Cerebellar nuclear complex (tissue), 1 donor: Measurements from ENCODE around the gene KLHL26.
A peak's percentile ranks its signal among the peaks of the same experiment; 100 is the strongest.

Experiments used
- DNase-seq, 2 experiments: peaks; one replicate each; lab custom pipeline; 2025; lab: John Stamatoyannopoulos, UW

Gene KLHL26

DNA sequence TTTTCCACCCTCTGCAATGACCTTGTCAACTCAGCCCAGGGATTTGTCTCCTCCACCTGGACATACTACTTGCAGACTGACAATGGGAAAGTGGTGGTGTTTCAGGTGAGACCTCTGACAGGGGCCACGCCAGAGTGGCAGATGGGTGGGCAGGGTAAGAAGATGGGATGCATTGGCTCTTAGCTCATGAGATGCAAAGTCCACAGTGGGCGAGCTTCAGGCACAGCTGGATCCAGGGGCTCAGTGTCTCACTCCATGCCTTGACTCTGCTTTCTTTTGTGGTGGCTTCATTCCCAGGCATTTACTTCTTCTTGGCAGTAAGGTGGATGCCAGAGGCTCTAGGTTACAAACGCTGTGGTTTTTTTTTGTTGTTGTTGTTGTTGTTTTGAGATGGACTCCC is 20.8 kb upstream of the KLHL26 start:
- no peak for DNase-seq

- DNase-seq: no peak
Measured at GRCh38 chr19:18617562-18617961, 19.3 kb upstream of the KLHL26 start.

- DNase-seq: no peak
Measured at GRCh38 chr19:18618236-18618635, 18.6 kb upstream of the KLHL26 start.

- DNase-seq: no peak
Measured at GRCh38 chr19:18620311-18620710, 16.5 kb upstream of the KLHL26 start.

GRCh38 chr19:18620902-18621301 is 15.9 kb upstream of the KLHL26 start:
- no peak for DNase-seq

DNA sequence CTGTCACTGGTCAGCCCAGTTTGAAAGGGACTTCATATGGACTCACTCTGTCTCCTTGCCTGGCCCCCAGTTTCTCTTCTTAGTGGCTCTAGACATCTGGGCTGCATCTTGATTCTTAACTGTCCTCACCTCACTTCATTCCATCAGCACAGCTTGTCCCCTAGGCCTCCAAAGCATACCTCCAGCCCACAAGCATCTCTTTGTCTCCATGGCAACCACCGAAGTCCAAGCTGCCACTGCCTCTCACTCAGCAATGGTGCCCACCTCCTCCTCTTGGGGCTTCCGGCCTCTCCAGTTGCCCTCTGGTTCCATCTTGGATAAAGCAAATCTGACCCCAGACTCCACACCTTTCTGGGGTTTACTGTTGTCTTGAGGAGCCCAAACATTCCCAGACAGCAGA is 9.9 kb upstream of the KLHL26 start:
- no peak for DNase-seq

GRCh38 chr19:18629166-18630088 is 7.4 kb upstream of the KLHL26 start:
- no peak for DNase-seq

GRCh38 chr19:18633321-18633720 is 3.5 kb upstream of the KLHL26 start:
- DNase-seq: no peak

DNA sequence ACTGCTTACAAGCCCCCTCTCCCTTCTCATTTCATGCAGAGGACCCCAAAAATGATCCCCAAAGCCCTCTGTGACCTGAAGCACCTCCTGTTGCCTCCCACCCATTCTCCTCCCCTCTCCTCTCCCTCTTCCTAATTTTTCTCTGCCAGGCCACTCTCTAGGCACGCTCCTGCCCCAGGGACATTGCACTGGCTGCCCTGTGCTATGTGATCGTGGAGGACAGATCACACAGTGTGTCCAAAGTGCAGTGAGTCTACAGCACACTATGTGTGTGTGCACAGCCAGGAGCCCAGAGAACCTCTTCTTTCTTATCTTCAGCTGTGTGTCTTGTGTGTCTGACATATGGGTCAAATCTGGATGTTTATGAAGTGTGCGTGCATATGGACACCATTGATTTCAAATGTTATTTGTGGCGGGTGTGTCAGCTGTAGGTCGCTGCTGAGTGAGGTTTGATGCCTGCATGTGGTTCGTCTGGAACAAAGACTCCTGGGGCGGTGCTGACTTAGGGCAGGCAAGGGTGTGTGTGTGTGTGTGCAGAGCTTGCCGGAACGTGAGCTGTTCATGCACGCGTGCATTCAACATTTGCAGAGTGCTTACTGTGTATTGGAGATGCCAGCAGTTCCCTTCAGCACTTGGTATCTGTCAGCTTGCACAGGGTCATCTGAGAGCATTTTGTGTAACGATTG is 2.1 kb upstream of the KLHL26 start:
- DNase-seq: no peak

DNA sequence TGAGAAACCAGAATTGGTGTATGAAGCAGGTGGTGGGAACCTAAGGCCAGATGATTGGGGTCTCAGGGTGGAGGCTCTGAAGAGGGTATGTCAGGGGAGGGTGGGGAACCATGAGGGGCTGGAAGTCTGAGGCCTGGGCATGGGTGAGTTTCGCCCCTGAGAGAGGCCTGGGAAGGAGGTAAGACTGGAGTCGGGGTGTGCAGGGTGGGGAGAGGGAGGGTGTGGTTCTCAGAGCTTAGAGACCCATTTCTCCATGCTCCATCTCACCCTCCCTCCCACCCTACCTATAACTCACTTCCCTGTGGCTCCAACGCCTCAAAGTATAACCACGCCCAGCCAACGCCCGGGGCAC is 1.0 kb upstream of the KLHL26 start:
- DNase-seq: no peak

- peak; percentile 64 to 93 for DNase-seq
Measured at GRCh38 chr19:18636183-18636968, 452 bp upstream of the KLHL26 start.

GRCh38 chr19:18637673-18638630 is 1.1 kb downstream of the KLHL26 start:
- DNase-seq: no peak

DNA sequence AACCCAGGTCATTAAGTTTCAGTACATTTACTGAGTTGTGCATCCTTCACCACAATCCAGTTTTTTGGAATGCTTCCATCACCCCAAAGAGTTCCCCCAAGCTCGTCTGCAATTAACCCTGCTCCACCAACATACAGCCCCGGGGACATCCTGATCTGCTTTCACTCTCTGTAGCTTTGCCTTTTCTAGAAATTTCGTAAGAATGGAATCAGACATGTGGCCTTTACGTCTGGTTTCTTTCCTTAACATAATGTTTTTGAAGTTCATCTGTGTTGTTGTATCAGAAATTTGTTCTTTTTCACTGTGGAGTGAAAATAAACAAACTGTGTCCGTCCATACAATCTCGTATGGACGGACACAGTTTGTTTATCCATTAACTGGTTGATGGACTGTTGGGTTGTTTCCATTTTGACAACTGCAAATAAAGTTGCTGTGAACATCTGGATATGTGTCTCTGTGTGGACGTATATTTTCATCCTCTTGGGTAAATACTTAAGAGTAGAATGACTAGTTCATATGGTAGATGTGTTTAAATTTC is 2.9 kb downstream of the KLHL26 start:
- DNase-seq: no peak

DNA sequence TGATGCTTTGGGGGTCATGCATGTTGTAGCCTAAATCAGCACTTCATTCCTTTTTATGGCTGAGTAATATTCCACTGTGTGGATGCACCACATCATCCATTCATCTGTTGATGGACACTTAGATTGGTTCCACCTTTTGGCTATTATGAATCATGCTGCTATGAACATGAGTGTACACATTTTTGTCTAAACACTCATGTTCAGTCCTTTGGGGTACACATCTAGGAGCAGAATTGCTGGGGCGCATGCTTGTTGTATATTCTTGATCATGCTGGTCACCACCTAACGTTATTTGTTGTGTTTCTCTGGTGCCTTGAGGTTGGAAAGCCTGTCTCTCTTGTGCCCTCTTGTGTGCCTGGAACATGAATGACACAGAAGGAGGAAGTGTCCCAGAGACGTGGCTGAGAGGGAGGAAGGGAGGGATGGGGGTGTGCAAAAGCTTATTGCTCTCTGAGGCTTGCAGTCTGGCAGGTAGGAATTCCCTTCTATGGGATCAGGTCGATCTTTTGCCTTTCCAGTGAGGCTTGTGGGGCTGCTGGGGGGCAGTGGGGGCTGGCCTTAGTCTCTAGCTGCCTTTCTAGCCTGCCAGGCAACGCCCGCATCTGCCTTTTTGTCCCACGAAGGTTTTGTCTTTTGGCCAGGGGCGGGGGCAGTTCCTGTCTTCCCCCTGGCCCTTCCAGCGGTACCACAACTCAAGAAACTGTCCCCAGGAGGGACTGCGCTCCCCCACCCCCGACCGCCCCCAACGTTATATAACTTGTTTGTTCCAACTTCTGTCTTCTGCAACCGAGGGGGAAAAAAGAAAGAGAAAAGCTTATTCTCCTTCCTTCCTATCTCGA is 7.6 kb downstream of the KLHL26 start:
- DNase-seq: no peak

- DNase-seq: no peak
Measured at GRCh38 chr19:18645035-18645511, 8.2 kb downstream of the KLHL26 start.

GRCh38 chr19:18646535-18647370 is 9.9 kb downstream of the KLHL26 start:
- DNase-seq: no peak

GRCh38 chr19:18647371-18647767 is 10.5 kb downstream of the KLHL26 start:
- DNase-seq: no peak

DNA sequence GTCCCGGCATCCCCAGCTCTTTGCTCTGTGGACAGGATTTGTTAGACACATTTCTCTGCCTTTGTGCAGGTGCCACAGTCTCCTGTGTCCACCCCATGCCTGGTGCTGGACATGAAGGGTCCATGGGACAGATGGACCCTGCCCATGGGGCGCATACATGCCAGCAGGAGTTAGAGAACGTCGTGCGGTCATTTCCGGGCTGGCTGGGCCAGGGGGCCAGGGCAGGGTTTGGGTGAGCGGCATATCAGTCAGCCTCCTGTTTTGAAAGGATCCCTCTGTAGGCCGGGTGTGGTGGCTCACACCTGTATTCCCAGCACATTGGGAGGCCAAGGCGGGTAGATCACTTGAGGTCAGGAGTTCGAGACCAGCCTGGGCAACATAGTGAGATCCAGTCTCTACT is 11.0 kb downstream of the KLHL26 start:
- no peak for DNase-seq

DNA sequence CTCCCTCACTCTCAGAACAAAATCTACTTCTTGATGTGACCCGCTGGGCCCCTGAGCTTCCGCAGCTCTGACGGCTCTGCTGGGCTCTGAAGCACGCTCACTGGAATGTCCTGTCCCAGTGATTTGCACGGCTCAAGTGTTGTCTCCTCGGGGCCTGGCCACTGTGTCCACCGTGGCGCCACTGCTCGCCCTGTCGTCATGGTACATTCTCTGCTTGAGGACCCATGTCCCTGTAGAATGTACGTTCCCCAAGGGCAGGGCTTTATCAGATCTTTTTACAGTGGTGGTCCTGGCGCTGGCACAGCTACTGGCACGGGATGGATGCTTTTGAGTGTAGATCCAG is 12.1 kb downstream of the KLHL26 start:
- DNase-seq: no peak
